RWPE1 (cell line): ENCODE data around the gene CRISP3.

Experiments used
- CTCF ChIA-PET: fragments of 350-600 bp; sonication (Branson Sonifier 250); formaldehyde crosslinking; extraction: SDS; loops from one replicate; lab custom pipeline; 2021; lab: Yijun Ruan, JAX
- POLR2A ChIA-PET: fragments of 400-600 bp; formaldehyde crosslinking; extraction: SDS; loops from one replicate; lab custom pipeline; 2020; ENCODE audit warnings: antibody characterized with exemption; ENCODE audit not compliant: low non-redundant PET; lab: Yijun Ruan, JAX
- DNase-seq: peaks from one replicate; pipeline ENCODE4 v3.0.0; 2012; ENCODE audit warnings: low spot score
- H3K27ac ChIP-seq: fragments of 450-650 bp; 2 replicates; pipeline ENCODE4 v1.5.1; 2017
- TF ChIP-seq, protein P1 (sequence below): fragments of 450-650 bp; conservative IDR thresholded peaks from 2 replicates; pipeline ENCODE4 v1.5.1; 2017; ENCODE audit warnings: low read depth, mild to moderate bottlenecking

Gene CRISP3

DNA sequence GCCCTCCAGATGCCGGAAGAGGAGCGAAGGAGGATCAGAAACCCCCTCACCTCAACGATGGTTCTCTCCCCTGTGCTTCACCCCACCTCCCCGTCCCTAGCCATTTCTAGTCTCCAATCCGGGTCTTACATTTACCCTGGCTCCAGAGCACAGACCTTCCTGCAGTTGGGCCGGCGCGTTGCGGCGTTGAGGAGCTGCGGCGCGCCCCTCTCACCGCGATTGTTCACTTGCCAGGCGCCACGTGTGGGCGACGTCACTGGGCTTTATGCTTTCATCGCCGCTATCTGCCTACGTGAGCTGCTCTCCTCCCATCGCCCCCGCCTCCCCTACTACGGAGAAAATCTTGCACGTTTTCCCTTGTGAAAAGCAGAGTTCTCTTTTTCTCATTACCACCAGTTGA, 30.8 kb downstream of the CRISP3 start, which contains the start of gene CRISP2:
Gene CRISP2, minus strand, starts transcription at position 198 of the 400 bp plus-strand sequence. CDS start 4,347 bp downstream, outside the sequence.
- TF ChIP-seq, protein P1, sequence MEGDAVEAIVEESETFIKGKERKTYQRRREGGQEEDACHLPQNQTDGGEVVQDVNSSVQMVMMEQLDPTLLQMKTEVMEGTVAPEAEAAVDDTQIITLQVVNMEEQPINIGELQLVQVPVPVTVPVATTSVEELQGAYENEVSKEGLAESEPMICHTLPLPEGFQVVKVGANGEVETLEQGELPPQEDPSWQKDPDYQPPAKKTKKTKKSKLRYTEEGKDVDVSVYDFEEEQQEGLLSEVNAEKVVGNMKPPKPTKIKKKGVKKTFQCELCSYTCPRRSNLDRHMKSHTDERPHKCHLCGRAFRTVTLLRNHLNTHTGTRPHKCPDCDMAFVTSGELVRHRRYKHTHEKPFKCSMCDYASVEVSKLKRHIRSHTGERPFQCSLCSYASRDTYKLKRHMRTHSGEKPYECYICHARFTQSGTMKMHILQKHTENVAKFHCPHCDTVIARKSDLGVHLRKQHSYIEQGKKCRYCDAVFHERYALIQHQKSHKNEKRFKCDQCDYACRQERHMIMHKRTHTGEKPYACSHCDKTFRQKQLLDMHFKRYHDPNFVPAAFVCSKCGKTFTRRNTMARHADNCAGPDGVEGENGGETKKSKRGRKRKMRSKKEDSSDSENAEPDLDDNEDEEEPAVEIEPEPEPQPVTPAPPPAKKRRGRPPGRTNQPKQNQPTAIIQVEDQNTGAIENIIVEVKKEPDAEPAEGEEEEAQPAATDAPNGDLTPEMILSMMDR: no peak
- ChIA-PET CTCF (interaction anchor here (0.7 kb wide), 1 partner anchor 1856 kb away, joined by 3 read pairs; no protein-coding TSS in a partner anchor), POLR2A (no interaction called here)
- no peak within 1 kb of the TSS for H3K27ac ChIP-seq
- DNase-seq: no peak

DNA sequence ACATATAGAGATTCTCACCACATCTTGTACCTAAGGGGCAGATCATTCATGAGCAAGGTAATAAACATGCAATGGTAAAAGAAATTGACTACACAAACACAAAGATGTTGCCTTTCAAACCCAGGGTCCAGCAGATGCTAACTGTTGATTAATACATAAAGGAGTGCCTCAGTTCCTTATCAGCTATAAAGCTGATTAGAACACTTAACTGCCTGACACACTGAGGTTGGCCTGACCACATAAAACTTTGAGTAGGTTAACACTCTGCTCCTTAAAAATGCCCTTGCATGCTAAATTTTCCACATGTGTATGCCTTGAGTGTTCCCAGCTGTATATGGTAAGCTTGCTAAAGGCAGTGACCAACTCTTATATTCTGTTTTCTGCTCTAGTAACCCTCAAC, 45.7 kb downstream of the CRISP3 start:
- POLR2A ChIA-PET: no interaction called here
- no peak for DNase-seq
- H3K27ac ChIP-seq: no peak overlapping the region
- CTCF ChIA-PET: interaction anchor here (0.5 kb wide), 1 partner anchor 63 kb away, joined by 3 read pairs; no protein-coding TSS in a partner anchor
- TF ChIP-seq, protein P1: no peak

DNA sequence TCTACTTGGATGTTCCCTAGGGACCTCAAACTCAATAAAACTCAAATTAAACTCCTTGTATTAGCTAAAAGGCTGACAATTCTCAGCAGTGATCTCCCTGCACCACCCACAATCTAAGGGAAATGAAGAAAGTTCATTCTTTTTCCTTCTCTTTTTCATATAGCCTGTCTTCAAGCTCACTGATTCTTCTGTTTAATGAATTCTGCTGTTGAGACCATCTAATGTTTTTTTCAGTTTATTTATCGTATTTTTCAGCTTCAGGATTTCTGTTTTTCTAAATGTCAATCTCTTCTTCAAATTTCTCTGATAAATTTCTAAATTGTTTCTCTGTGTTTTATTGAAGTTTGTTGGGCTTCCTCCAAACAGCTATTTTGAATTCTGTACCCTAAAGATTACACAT, 50.7 kb downstream of the CRISP3 start:
- H3K27ac ChIP-seq: no peak overlapping the region
- TF ChIP-seq, protein P1: no peak
- CTCF ChIA-PET: no interaction called here
- POLR2A ChIA-PET: no interaction called here
- no peak for DNase-seq

DNA sequence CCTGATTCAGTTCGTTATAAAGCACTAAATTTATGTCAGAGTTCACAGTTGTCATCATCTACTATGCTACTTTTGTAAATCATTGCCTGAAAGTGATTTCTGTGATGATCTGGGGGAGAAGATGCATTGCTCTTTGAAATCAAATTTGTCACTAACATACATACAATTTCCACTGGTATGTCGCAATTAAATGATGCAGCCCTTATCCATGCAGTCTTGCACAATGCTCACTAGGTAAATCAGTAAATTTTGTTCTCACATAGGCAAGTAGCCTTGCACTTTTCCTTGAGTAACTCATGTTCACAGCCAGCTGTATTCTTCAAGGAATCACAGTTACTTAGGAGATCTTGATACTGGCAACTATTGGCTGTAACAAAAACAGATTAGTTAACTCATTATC, 51.7 kb downstream of the CRISP3 start:
- no peak for DNase-seq
- TF ChIP-seq, protein P1: no peak
- no peak overlapping the region for H3K27ac ChIP-seq
- ChIA-PET POLR2A (no interaction called here), CTCF (no interaction called here)
